GM19455 (cell line): ENCODE measurements around the gene MIA2.
"Not testable (repeated sequence)": the region's sequence is repeated elsewhere in the genome, so short reads cannot be mapped to it uniquely, and the experiment has no call there.

Experiments used
- ATAC-seq: cut with Tn5 transposase; IDR thresholded peaks from one replicate; pipeline ENCODE4 v1.9.1; 2021; ENCODE audit not compliant: unreplicated experiment

Gene MIA2

GRCh38 chr14:39233680-39234326, at the start of gene MIA2:
Gene MIA2, plus strand, starts transcription at chr14:39233915. Its CDS starts 200 bp downstream, at chr14:39234115.
- no peak for ATAC-seq

GRCh38 chr14:39184628-39185255, 49.0 kb upstream of the MIA2 start:
- no peak for ATAC-seq

GRCh38 chr14:39185256-39186049, 48.3 kb upstream of the MIA2 start:
- no peak for ATAC-seq

GRCh38 chr14:39186941-39187525, 46.7 kb upstream of the MIA2 start:
- ATAC-seq = no peak

- no peak for ATAC-seq
Measured at GRCh38 chr14:39203659-39204606, 29.8 kb upstream of the MIA2 start.

- not testable (repeated sequence) for ATAC-seq
Measured at GRCh38 chr14:39207430-39207829, 26.3 kb upstream of the MIA2 start.

GRCh38 chr14:39211109-39211741, 22.5 kb upstream of the MIA2 start:
- no peak for ATAC-seq

- no peak for ATAC-seq
Measured at GRCh38 chr14:39212034-39212433, 21.7 kb upstream of the MIA2 start.

- ATAC-seq = no peak
Measured at GRCh38 chr14:39212693-39213092, 21.0 kb upstream of the MIA2 start.

- no peak for ATAC-seq
Measured at GRCh38 chr14:39217214-39217879, 16.4 kb upstream of the MIA2 start.

GRCh38 chr14:39218171-39218769, 15.4 kb upstream of the MIA2 start:
- no peak for ATAC-seq

- no peak for ATAC-seq
Measured at GRCh38 chr14:39219075-39219499, 14.6 kb upstream of the MIA2 start.

- not testable (repeated sequence) for ATAC-seq
Measured at GRCh38 chr14:39220473-39220872, 13.2 kb upstream of the MIA2 start.

- no peak for ATAC-seq
Measured at GRCh38 chr14:39228044-39228443, 5.7 kb upstream of the MIA2 start.

- ATAC-seq = no peak
Measured at GRCh38 chr14:39228509-39229221, 5.0 kb upstream of the MIA2 start.

GRCh38 chr14:39229222-39229543, 4.5 kb upstream of the MIA2 start:
- ATAC-seq = no peak

- no peak for ATAC-seq
Measured at GRCh38 chr14:39229601-39230110, 4.1 kb upstream of the MIA2 start.

- ATAC-seq = no peak
Measured at GRCh38 chr14:39230416-39231035, 3.2 kb upstream of the MIA2 start.
